ENCODE data around the gene RAET1G.

DNA sequence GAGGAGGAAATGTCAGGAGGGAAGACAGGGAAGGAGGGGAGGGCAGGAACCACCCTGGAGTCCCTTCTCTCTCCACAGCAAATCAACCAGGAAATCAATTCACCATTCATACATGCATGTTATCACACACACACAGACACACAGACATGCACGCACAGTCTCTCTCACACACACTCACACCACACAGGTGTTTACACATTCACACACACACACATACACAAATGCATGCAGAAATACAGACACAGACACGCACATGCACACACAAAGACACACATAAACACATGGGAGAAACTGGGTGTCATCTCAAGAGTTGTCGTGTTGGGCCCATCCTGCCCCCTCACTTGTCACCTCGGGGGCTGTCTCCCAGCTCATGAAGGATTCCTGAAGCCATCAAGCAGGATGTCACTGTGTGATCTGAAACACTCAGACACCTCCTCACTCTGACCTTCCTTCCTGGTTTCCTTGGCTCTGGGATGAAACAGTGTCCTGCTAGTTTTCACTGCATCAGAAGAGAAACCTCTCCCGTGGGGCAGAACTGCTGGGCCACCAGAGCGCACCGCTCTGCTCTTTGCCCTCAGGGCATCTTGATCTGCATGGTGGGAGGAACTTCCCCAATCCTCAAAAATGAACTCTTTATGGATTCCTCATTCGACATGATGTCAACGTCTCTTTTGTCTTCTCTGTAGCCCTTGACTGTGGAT lies 9.2 kb downstream of the RAET1G start:
- TF ChIP-seq, protein P1, sequence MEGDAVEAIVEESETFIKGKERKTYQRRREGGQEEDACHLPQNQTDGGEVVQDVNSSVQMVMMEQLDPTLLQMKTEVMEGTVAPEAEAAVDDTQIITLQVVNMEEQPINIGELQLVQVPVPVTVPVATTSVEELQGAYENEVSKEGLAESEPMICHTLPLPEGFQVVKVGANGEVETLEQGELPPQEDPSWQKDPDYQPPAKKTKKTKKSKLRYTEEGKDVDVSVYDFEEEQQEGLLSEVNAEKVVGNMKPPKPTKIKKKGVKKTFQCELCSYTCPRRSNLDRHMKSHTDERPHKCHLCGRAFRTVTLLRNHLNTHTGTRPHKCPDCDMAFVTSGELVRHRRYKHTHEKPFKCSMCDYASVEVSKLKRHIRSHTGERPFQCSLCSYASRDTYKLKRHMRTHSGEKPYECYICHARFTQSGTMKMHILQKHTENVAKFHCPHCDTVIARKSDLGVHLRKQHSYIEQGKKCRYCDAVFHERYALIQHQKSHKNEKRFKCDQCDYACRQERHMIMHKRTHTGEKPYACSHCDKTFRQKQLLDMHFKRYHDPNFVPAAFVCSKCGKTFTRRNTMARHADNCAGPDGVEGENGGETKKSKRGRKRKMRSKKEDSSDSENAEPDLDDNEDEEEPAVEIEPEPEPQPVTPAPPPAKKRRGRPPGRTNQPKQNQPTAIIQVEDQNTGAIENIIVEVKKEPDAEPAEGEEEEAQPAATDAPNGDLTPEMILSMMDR (IDR thresholded peaks at IDR 0.05; ENCODE audit: low read length) = no peak
- no peak for TF ChIP-seq EZH2 (optimal IDR thresholded peaks at IDR 0.05; ENCODE audit: low read depth, low read length)

Measured in MM.1S (cell line).